GM18502 (cell line): ENCODE results near the gene MACROD2.
"Not testable (repeated sequence)": the region's sequence is repeated elsewhere in the genome, so short reads cannot be mapped to it uniquely, and the experiment has no call there.

Experiments used
- ATAC-seq: cut with Tn5 transposase; IDR thresholded peaks from one replicate; pipeline ENCODE4 v1.9.1; 2021; ENCODE audit warnings: mild to moderate bottlenecking; ENCODE audit not compliant: unreplicated experiment, poor library complexity

The MACROD2 gene

GRCh38 chr20:14178528-14178927 is 183.2 kb downstream of the MACROD2 start:
- ATAC-seq: no peak

DNA sequence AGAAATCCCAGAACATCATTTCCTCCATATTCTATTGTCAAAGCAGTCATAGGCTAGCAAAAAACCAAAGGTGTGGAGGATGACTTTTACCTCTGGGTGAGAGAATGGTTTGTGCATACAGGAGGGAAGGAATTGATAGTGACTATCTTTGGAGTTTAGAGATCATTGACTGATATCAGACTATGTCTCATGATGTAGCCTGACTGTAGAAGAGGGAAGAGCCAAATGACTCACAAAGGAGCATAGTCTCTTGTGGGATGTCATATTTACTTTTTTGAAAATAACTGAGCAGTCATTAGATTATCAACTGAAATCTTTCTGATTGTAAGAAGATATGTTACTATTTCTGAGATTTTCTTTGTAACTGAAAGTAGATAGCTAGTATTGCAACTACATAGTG is 183.6 kb downstream of the MACROD2 start:
- ATAC-seq: no peak

DNA sequence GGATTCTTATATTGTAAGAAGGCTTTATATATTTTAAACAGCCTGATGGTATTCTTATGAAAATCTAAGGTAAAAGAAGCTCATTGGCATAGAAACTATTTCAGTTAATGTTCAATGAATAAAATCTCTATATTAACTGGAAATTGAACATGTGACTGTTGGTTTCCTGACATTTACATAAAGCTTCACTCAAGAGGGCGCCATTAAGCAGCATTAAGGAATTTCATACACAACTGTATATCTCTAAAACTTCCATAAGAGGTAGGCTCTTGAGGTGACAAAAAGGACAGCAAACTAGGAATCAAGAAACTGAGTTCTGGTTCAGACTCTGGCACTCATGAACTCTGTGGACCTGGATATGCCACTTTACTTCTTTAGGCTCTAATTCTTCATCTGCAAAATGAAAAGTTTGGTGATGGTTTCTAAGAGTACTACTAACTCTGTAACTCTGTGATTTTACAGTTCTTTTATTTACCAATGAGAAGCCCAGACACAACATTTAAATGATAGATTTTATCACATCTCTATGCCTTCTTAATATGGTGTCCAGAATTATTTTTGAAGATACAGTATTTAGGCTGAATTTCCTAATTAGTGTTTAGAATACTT is 194.6 kb downstream of the MACROD2 start:
- ATAC-seq: no peak

DNA sequence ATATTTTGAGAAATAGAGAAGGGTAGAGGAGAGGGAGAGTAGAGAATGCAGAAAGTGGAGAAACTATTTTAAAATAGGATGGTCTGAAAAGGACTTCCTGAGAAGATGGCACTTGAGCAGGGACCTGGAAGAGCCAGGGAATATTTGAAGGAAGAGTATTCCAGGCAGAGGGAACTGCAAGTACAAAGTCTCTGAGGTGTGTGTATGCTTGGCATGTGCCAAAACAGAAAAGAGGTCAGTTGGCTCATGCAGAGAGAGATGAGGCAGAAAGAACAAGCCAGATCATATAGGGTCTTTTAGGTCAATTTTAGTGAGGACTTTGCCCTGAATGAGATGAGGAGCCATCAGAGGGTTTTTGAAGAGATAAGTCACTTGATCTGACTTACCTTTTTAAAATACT is 196.2 kb downstream of the MACROD2 start:
- no peak for ATAC-seq

- ATAC-seq: no peak
Measured at GRCh38 chr20:14193443-14193842, 198.1 kb downstream of the MACROD2 start.

DNA sequence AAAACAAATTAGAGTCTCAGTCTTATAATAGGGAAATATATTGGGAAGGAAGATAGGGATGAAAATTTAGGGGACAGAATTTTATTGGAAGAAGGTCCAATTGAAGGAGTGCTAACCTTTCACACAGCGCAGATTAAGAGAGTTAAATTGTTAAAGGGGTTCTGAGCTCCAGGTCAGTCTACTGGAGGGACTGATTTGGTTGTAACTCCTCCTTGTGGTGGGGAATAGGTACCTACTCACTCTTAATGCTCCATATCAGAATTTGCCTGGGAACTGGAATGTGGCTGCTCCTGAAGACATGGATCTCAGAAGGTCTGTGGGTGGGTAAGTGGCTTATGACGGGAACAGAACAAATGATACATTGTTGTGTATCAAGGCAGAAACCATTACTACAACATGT is 198.6 kb downstream of the MACROD2 start:
- no peak for ATAC-seq

DNA sequence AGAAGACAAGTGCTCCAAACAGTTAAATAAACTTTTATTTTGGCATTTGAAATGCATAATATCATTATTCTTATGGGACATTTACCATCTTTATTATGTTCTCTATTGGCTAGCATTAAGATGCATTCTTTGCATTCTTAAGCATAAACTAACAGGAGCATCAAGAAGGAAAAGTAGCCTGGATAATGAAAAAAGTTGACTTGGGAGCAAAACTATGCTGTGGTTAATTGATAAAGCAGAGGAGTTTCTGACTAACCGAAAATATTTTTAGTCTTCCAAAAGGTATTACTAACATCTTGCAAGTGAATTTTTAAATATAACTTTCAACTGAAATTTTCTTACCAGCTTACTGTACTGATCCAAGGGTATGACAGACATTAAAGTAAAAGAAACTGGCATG is 201.8 kb downstream of the MACROD2 start:
- no peak for ATAC-seq

- no peak for ATAC-seq
Measured at GRCh38 chr20:14198416-14198815, 203.1 kb downstream of the MACROD2 start.

DNA sequence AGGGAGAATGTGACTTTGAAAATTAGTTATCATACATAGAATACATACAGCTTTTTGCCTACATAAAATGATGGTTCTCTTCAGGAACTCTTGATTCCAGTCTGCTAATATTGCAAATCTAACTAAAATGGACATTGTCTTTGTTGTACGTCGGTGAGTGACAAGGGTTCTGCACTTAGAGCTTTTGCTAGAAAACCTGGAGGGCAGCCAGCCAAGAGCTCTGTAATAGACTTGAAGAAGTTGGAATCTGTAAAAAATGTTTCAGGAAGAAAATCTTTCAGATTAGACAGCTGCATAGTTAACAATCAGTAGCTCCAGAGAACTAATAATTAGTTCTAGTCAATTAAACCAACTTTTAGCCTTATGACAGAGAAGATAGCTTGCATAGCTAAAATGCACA is 203.8 kb downstream of the MACROD2 start:
- no peak for ATAC-seq

GRCh38 chr20:14203657-14204056 is 208.3 kb downstream of the MACROD2 start:
- ATAC-seq: no peak

DNA sequence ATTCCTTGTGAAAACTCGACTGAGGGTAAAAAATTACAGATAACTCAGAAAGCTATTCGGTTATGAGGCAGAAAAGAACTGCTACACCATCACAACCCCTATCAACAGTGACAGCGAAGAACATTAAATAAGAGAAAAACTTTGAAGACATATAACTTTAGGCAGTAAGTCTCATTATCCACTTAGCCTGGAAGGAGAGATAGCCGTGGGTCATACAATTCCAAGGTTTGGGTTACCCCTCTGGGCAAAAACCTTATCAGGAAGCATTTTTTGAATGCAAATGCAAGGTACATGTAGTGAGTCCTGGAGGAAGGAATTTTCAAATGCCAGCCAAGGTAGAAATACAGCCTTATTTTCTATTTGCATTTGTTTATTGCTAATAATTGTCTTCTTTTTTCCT is 212.3 kb downstream of the MACROD2 start:
- ATAC-seq: no peak

DNA sequence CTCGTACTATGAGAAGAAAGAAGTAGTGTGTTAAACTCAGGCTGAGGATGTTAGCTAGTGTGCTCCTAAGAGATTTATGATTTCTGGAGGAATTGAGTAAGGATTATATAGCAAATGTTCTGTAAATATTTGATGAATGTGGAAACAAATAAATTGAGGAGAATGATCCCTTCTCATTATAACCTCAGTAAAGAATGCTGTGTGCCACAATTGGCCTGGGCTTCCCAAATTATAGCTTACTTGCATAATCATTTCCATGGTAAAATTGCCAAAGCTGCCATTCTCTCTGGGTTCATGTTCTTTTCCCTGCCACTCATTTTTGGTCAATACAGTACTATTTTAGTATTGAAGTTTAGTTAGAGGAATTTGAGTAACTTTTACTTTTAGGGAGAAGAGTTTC is 213.6 kb downstream of the MACROD2 start:
- no peak for ATAC-seq

- no peak for ATAC-seq
Measured at GRCh38 chr20:14210146-14210545, 214.8 kb downstream of the MACROD2 start.

- no peak for ATAC-seq
Measured at GRCh38 chr20:14214046-14214445, 218.7 kb downstream of the MACROD2 start.

DNA sequence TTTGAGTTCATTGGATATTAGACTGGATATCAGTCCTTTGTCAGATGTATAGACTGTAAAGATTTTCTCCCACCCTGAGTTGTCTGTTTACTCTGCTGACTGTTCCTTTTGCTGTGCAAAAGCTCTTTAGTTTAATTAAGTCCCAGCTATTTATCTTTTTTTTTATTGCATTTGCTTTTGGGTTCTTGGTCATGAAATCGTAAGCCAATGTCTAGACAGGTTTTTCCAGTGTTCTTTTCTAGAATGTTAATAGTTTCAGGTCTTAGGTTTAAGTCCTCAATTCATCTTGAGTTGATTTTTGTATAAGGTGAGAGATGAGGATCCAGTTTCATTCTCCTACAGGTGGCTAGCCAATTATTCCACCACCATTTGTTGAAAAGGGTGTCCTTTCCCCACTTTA is 220.6 kb downstream of the MACROD2 start:
- ATAC-seq: not testable (repeated sequence)

- ATAC-seq: no peak
Measured at GRCh38 chr20:14219801-14220461, 224.6 kb downstream of the MACROD2 start.

DNA sequence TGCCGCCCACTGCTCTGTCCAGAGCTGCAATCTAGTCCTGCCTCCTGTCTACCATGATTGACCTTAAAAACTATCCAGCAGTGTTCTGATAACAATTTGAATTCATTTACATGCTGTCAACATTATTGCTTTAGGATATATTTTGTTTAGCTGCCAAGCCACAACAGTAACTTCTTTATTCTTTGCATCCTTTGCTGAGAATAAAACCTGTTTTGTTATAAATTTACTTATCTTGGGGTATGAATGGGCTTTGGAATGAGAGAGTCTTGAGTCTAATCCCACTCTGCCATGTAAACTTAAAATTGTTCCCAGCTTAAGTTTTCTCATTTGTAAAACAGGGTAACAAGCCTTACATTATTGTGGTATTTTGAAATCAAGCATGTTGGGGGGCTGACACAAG is 225.7 kb downstream of the MACROD2 start:
- ATAC-seq: no peak

DNA sequence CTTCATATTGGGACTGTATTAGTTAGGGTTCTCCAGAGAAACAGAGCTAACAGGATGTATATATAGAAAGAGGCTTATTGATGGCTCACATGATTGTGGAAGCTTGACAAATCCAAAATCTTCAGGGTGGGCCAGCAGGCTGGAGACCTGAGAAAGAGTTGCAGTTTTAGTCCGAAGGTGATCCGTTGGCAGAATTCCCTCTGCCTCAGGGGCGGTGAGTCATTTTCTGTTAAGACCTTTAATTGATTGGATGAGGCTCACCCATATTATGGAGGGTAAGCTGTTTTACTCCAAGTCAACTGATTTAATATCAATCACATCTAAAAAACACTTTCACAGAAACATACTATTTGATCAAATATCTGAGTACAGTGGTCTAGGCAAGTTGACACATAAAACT is 228.5 kb downstream of the MACROD2 start:
- ATAC-seq: no peak

DNA sequence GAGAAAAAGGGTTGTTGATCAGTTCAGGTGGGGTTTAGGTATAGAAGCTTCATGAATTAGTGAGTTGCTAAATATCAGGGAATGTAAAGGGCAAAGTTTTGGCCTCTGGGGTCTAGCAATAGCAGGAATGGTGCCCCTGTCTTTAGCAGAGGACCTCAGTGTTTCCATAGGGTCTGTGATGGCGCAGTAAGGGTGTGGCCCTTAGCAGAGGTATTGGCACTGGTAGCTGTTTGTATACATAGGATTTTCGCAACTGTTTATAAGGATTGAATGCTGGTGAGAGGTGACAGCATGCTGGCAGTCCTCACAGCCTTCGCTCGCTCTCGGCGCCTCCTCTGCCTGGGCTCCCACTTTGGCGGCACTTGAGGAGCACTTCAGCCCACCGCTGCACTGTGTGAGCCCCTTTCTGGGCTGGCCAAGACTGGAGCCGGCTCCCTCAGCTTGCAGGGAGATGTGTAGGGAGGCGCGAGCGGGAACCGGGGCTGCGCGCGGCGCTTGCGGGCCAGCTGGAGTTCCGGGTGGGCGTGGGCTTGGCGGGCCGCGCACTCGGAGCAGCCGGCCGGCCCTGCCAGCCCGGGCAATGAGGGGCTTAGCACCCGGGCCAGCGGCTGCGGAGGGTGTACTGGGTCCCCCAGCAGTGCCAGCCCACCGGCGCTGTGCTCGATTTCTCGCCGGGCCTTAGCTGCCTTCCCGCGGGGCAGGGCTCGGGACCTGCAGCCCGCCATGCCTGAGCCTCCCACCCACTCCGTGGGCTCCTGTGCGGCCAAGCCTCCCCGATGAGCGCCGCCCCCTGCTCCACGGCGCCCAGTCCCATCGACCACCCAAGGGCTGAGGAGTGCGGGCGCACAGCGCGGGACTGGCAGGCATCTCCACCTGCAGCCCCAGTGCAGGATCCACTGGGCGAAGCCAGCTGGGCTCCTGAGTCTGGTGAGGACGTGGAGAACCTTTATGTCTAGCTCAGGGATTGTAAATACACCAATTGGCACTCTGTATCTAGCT is 231.0 kb downstream of the MACROD2 start:
- ATAC-seq: not testable (repeated sequence)

DNA sequence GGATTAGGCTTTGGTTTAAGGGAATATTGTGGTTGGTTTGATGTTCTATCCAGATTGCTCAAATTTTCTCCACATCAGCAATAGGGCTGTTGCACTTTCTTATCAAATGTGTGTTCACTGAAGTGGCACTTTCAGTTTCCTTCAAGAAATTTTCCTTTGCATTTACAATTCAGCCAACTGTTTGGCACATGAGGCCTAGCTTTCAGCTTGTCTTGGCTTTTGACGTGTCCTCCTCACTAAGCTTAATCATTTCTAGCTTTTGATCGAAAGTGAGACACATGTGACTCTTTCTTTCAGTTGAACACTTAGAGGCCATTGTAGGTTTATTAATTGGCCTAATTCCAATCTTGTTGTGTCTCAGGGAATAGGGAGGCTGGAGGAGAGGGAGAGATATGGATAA is 237.3 kb downstream of the MACROD2 start:
- ATAC-seq: peak; percentile 61

DNA sequence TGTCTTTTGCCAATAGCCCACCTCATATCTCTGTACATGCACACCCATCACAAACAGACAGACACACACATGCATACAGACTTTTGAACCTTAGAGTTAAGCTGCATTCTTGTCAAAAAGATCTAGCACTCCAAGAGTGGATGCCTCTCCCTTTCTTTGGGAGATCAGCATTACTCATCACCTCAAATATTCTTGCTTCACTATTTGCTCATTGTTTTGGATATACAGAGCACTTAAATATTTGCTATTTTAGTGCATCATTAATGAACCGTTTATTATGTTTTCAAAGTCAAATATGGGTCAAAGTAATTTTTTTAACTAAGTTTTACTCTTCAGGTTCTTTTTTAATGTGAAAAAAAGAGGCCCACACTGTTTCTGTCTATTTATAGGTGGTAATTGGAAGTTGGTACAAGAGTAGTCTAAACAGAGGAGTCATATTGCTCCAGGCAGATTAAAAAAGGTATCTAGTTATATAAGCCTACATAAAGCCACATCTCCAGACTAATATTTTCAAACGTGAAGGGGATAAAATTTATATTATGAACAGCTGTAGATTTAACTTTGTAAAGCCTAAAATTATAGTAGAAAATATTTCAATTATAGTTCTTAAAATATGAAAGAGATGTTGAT is 239.5 kb downstream of the MACROD2 start:
- ATAC-seq: no peak
